Neural progenitor cell (in vitro differentiated cells): ENCODE results near the gene BMAL2. TPM values are rescaled to one million over a fixed set of nuclear protein-coding genes. Genes with fewer than 3 reads are reported as not detected.

Source experiments
- DNase-seq: peaks from one replicate; pipeline ENCODE4 v3.0.0-alpha.2; 2016; ENCODE audit warnings: low spot score
- H2AFZ ChIP-seq: fragments of 200-600 bp; sonication (generic); replicated peaks from 2 replicates; pipeline ENCODE4 v1.6.1; 2016; ENCODE audit warnings: antibody characterized with exemption
- H3F3A ChIP-seq: fragments of 200-600 bp; sonication (generic); 2 replicates; pipeline ENCODE4 v1.6.1; 2016; ENCODE audit warnings: antibody characterized with exemption, low read depth
- H3K27ac ChIP-seq: fragments of 200-600 bp; sonication (generic); 2 replicates; pipeline ENCODE4 v1.5.1; 2016; ENCODE audit warnings: mild to moderate bottlenecking
- H3K27me3 ChIP-seq: fragments of 200-600 bp; sonication (generic); 2 replicates; pipeline ENCODE4 v1.6.1; 2016; ENCODE audit warnings: mild to moderate bottlenecking, moderate library complexity
- H3K36me3 ChIP-seq: fragments of 200-600 bp; sonication (generic); 2 replicates; pipeline ENCODE4 v1.5.1; 2016
- H3K4me1 ChIP-seq: fragments of 200-600 bp; sonication (generic); 2 replicates; pipeline ENCODE4 v1.6.1; 2016; ENCODE audit warnings: mixed run types
- H3K4me2 ChIP-seq: fragments of 200-600 bp; sonication (generic); 2 replicates; pipeline ENCODE4 v1.6.1; 2016
- H3K4me3 ChIP-seq: fragments of 200-600 bp; sonication (generic); 2 replicates; pipeline ENCODE4 v1.5.1; 2016
- H3K79me2 ChIP-seq: fragments of 200-600 bp; sonication (generic); 2 replicates; pipeline ENCODE4 v1.6.1; 2016; ENCODE audit warnings: low read depth
- H3K9ac ChIP-seq: fragments of 200-600 bp; sonication (generic); 2 replicates; pipeline ENCODE4 v1.6.1; 2016
- H3K9me3 ChIP-seq: fragments of 200-600 bp; sonication (generic); 2 replicates; pipeline ENCODE4 v1.5.1; 2016; ENCODE audit warnings: low read depth
- H4K20me1 ChIP-seq: fragments of 200-600 bp; sonication (generic); 2 replicates; pipeline ENCODE4 v1.6.1; 2016; ENCODE audit warnings: low read depth
- H3K27ac Mint-ChIP-seq: 3 replicates; pipeline ENCODE4 v1.8.0; 2021; ENCODE audit warnings: mixed read lengths
- H3K27me3 Mint-ChIP-seq: 2 replicates; pipeline ENCODE4 v1.8.0; 2022; ENCODE audit warnings: low read depth, mild to moderate bottlenecking, inconsistent platforms, moderate library complexity, mixed read lengths; ENCODE audit not compliant: insufficient read depth
- H3K36me3 Mint-ChIP-seq: 3 replicates; pipeline ENCODE4 v1.8.0; 2021; ENCODE audit warnings: mixed read lengths
- H3K4me1 Mint-ChIP-seq: 3 replicates; pipeline ENCODE4 v1.8.0; 2021; ENCODE audit warnings: mixed read lengths
- H3K4me3 Mint-ChIP-seq: 3 replicates; pipeline ENCODE4 v1.8.0; 2021; ENCODE audit warnings: mild to moderate bottlenecking, moderate library complexity, mixed read lengths
- H3K9me3 Mint-ChIP-seq: 3 replicates; pipeline ENCODE4 v1.8.0; 2020; ENCODE audit warnings: mixed read lengths
- EZH2 ChIP-seq: fragments of 200-600 bp; sonication (generic); IDR thresholded peaks from 2 replicates; pipeline ENCODE4 v1.6.1; 2017; ENCODE audit warnings: antibody characterized with exemption, mild to moderate bottlenecking, moderate library complexity
- EZH2phosphoT487 ChIP-seq: fragments of 200-600 bp; sonication (generic); IDR thresholded peaks from 2 replicates; pipeline ENCODE4 v1.6.1; 2017; ENCODE audit warnings: antibody characterized with exemption
- total RNA-seq: library from RNA; depleted of rRNA; stranded (reverse); fragments of >200 nt; gene quantifications from 2 replicates; pipeline ENCODE4 v1.2.3, GENCODE V29; 2015; ENCODE audit warnings: low replicate concordance
- TF ChIP-seq, protein P1 (sequence below): fragments of 200-600 bp; sonication (generic); IDR thresholded peaks from 2 replicates; pipeline ENCODE4 v1.5.1; 2017; ENCODE audit warnings: antibody characterized with exemption, mild to moderate bottlenecking

Gene BMAL2
- total RNA-seq, 1 donor from 2014 or later = 12.9 TPM

DNA sequence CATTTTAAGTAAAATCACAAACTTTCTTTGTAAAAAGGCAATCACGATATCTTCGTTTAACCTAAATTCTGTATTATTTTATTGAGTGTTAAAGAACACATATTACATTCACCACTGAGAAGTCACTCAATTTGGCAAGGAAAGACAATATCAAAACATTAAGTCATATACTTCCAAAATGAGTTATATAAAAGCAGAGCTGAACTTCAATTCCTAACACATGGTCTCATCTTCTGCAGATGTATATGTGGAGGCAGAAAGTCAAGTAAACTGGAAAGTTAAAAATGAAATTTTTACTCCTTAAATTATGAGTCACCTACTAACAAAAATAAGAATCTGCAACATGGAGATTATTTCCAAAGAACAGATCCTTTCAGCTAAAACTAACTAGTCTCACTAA, 28.7 kb downstream of the BMAL2 start:
- H3K27me3 Mint-ChIP-seq = no peaks in the 10 kb centered on the region
- no peaks in the 10 kb centered on the region for H3K4me1 Mint-ChIP-seq
- no peak overlapping the region for H2AFZ ChIP-seq
- H3K27me3 ChIP-seq = no peaks in the 10 kb centered on the region
- H3K27ac ChIP-seq = no peak overlapping the region
- H3K36me3 Mint-ChIP-seq = peaks cover 2% of the 10 kb centered on the region
- H4K20me1 ChIP-seq = no peaks in the 10 kb centered on the region
- no peaks in the 10 kb centered on the region for H3K9me3 Mint-ChIP-seq
- no peaks in the 10 kb centered on the region for H3F3A ChIP-seq
- H3K4me3 Mint-ChIP-seq = no peak overlapping the region
- H3K27ac Mint-ChIP-seq = no peak overlapping the region
- H3K36me3 ChIP-seq = no peaks in the 10 kb centered on the region
- H3K9me3 ChIP-seq = no peaks in the 10 kb centered on the region
- no peaks in the 10 kb centered on the region for H3K79me2 ChIP-seq
- H3K9ac ChIP-seq = no peak overlapping the region
- no peaks in the 10 kb centered on the region for H3K4me1 ChIP-seq
- no peak for TF ChIP-seq EZH2phosphoT487
- TF ChIP-seq, protein P1, sequence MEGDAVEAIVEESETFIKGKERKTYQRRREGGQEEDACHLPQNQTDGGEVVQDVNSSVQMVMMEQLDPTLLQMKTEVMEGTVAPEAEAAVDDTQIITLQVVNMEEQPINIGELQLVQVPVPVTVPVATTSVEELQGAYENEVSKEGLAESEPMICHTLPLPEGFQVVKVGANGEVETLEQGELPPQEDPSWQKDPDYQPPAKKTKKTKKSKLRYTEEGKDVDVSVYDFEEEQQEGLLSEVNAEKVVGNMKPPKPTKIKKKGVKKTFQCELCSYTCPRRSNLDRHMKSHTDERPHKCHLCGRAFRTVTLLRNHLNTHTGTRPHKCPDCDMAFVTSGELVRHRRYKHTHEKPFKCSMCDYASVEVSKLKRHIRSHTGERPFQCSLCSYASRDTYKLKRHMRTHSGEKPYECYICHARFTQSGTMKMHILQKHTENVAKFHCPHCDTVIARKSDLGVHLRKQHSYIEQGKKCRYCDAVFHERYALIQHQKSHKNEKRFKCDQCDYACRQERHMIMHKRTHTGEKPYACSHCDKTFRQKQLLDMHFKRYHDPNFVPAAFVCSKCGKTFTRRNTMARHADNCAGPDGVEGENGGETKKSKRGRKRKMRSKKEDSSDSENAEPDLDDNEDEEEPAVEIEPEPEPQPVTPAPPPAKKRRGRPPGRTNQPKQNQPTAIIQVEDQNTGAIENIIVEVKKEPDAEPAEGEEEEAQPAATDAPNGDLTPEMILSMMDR = no peak
- no peak for TF ChIP-seq EZH2
- no peak overlapping the region for H3K4me2 ChIP-seq
- H3K4me3 ChIP-seq = no peak overlapping the region
- DNase-seq = no peak

DNA sequence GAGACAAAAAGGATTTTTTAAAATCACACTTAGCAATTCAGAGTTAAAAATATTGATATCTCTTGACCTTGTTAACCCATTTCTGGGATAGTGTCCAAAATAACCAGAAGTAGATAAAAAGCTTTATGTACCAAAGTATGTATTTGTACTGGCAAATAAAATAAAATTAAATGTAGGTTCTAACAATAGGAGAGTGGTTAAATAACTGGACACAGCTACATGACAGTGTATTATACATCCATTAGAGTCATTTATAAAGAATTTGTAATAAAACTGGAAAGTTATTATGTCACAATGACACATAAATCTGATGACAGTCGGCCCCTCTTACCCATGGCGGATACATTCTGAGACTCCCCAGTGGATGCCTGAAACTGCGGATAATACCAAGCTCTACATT, 34.0 kb downstream of the BMAL2 start:
- no peak overlapping the region for H3K27ac Mint-ChIP-seq
- no peaks in the 10 kb centered on the region for H3K36me3 ChIP-seq

DNA sequence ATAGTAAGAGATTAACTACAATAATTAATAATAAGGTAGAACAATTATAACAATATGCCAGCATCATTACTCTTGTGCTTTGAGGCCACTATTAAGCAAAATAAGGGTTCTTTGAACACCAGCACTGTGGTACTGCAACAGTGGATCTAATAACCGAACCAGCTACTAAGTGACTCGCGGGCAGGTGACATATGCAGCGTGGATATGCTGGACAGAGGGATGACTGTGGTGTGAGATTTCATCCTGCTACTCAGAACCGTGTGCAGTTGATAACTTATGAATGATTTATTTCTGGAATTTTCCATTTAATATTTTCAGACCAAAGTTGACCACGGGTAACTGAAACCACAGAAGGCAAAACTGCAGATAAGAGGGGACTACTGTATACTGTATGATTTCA, 34.4 kb downstream of the BMAL2 start:
- Histone ChIP-seq H3F3A (no peaks in the 10 kb centered on the region), H2AFZ (no peak overlapping the region), H3K27me3 (no peaks in the 10 kb centered on the region), H3K4me3 (no peak overlapping the region), H3K9ac (no peak overlapping the region), H3K4me2 (no peak overlapping the region), H4K20me1 (no peaks in the 10 kb centered on the region), H3K9me3 (no peaks in the 10 kb centered on the region), H3K79me2 (no peaks in the 10 kb centered on the region), H3K27ac (no peak overlapping the region), H3K36me3 (no peaks in the 10 kb centered on the region), H3K4me1 (no peaks in the 10 kb centered on the region)
- Mint-ChIP-seq H3K4me3 (no peak overlapping the region), H3K27me3 (no peaks in the 10 kb centered on the region), H3K27ac (no peak overlapping the region), H3K9me3 (no peaks in the 10 kb centered on the region), H3K4me1 (no peaks in the 10 kb centered on the region), H3K36me3 (peaks cover 4% of the 10 kb centered on the region)
- TF ChIP-seq EZH2 (no peak), EZH2phosphoT487 (no peak)
- TF ChIP-seq, protein P1 = no peak
- DNase-seq = no peak

More for the DNA sequence above, 34.0 kb downstream of the BMAL2 start:
- Histone ChIP-seq H3K4me2 (no peak overlapping the region), H2AFZ (no peak overlapping the region), H3K9ac (no peak overlapping the region), H3K4me3 (no peak overlapping the region), H3K27ac (no peak overlapping the region), H3K27me3 (no peaks in the 10 kb centered on the region), H3K4me1 (no peaks in the 10 kb centered on the region), H3F3A (no peaks in the 10 kb centered on the region), H3K9me3 (no peaks in the 10 kb centered on the region), H3K79me2 (no peaks in the 10 kb centered on the region), H4K20me1 (no peaks in the 10 kb centered on the region)
- Mint-ChIP-seq H3K4me1 (no peaks in the 10 kb centered on the region), H3K4me3 (no peak overlapping the region), H3K9me3 (no peaks in the 10 kb centered on the region), H3K27me3 (no peaks in the 10 kb centered on the region), H3K36me3 (peaks cover 4% of the 10 kb centered on the region)
- TF ChIP-seq EZH2 (no peak), EZH2phosphoT487 (no peak)
- TF ChIP-seq, protein P1 = no peak
- DNase-seq = no peak
